GM23248 (cell line): Measurements from ENCODE around the gene LY86.

Source experiments
- EZH2 ChIP-seq: fragments of 200-600 bp; sonication (generic); IDR thresholded peaks from 2 replicates; pipeline ENCODE4 v1.6.1; 2018; ENCODE audit warnings: antibody characterized with exemption, mild to moderate bottlenecking; ENCODE audit not compliant: insufficient read depth, poor library complexity, severe bottlenecking
- EZH2phosphoT487 ChIP-seq: fragments of 200-600 bp; sonication (generic); IDR thresholded peaks from 2 replicates; pipeline ENCODE4 v1.6.1; 2018; ENCODE audit warnings: antibody characterized with exemption, moderate library complexity, mild to moderate bottlenecking, low read depth; ENCODE audit not compliant: insufficient read depth

DNA sequence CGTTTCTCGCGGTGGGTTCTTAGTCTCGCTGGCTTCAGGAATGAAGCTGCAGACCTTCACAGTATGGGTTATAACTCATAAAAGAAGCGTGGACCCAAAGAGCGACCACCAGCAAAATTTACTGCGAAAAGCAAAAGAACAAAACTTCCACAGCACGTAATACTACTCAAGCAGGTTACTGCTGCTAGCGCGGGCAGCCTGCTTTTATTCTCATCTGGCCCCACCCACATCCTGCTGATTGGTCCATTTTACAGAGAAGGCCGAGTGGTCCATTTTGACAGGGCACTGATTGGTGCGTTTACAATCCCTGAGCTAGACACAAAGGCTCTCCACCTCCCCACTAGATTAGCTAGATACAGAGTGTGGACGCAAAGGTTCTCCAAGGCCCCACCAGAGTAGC is 17.4 kb downstream of the LY86 start:
- no peak for TF ChIP-seq EZH2
- no peak for TF ChIP-seq EZH2phosphoT487
